CD14-positive monocyte (primary cell): ENCODE measurements around the gene PKP4. TPM values are rescaled to one million over a fixed set of nuclear protein-coding genes. Genes with fewer than 3 reads are reported as not detected.

ENCODE experiments used
- DNase-seq, 3 donors: peaks; one replicate each; pipeline ENCODE4 v3.0.0-alpha.2; 2011 to 2022
- H2AFZ ChIP-seq: 2 replicates; pipeline ENCODE4 v1.6.0; 2012; ENCODE audit warnings: mild to moderate bottlenecking, low read depth, low read length, inconsistent platforms; ENCODE audit not compliant: insufficient read depth, poor library complexity, severe bottlenecking
- H3K27ac ChIP-seq, 2 donors: 1 replicate in 1 of 2; 2 replicates in 1 of 2; pipeline ENCODE4 v1.5.1; 2012 to 2013; ENCODE audit warnings: low read length in 2 of 2, control low read depth in 1 of 2, inconsistent platforms in 1 of 2, low read depth in 1 of 2, mild to moderate bottlenecking in 1 of 2
- H3K27me3 ChIP-seq, 2 donors: one replicate each; pipeline versions ENCODE4 v1.6.0 to v1.6.1; 2011 to 2013; ENCODE audit warnings: low read length in 2 of 2; ENCODE audit not compliant: control insufficient read depth in 2 of 2, insufficient read depth in 2 of 2
- H3K36me3 ChIP-seq, 2 donors: replicated peaks in 1 of 2; 1 replicate in 1 of 2; 2 replicates in 1 of 2; pipeline versions ENCODE4 v1.5.1 to v1.6.1; 2012 to 2013; ENCODE audit warnings: low read length in 2 of 2, control low read depth in 1 of 2, inconsistent platforms in 1 of 2, mild to moderate bottlenecking in 1 of 2; ENCODE audit not compliant: insufficient read depth in 2 of 2, control insufficient read depth in 1 of 2
- H3K4me1 ChIP-seq, 2 donors: 1 replicate in 1 of 2; 2 replicates in 1 of 2; pipeline versions ENCODE4 v1.5.1 to v1.6.1; 2012 to 2013; ENCODE audit warnings: low read length in 2 of 2, control low read depth in 1 of 2, inconsistent platforms in 1 of 2, mild to moderate bottlenecking in 1 of 2, moderate library complexity in 1 of 2; ENCODE audit not compliant: insufficient read depth in 2 of 2, control insufficient read depth in 1 of 2
- H3K4me2 ChIP-seq: replicated peaks from 2 replicates; pipeline ENCODE3; 2012; ENCODE audit warnings: low read length, moderate library complexity, mild to moderate bottlenecking; ENCODE audit not compliant: poor library complexity, severe bottlenecking; ENCODE audit errors: extremely low read depth
- H3K4me3 ChIP-seq, 3 experiments: fragments of 200-600 bp in 1 of 3; sonication (generic) in 1 of 3; replicated peaks in 1 of 3; 1 replicate in 2 of 3; 2 replicates in 1 of 3; pipeline ENCODE4 v1.5.1; 2011 to 2013; ENCODE audit warnings: low read length in 3 of 3, mild to moderate bottlenecking in 3 of 3, control low read depth in 2 of 3, low read depth in 2 of 3, inconsistent platforms in 1 of 3, moderate library complexity in 1 of 3
- H3K79me2 ChIP-seq: 2 replicates; pipeline ENCODE4 v1.6.0; 2012; ENCODE audit warnings: mild to moderate bottlenecking, control low read depth, inconsistent platforms, low read length, moderate library complexity; ENCODE audit not compliant: insufficient read depth
- H3K9ac ChIP-seq: 2 replicates; pipeline ENCODE4 v1.6.0; 2017; ENCODE audit warnings: low read length, mild to moderate bottlenecking; ENCODE audit not compliant: insufficient read depth, poor library complexity, severe bottlenecking
- H3K9me3 ChIP-seq, 2 donors: replicated peaks in 1 of 2; 1 replicate in 1 of 2; 2 replicates in 1 of 2; pipeline versions ENCODE4 v1.5.1 to v1.6.1; 2012 to 2013; ENCODE audit warnings: low read length in 2 of 2, control low read depth in 1 of 2; ENCODE audit not compliant: control insufficient read depth in 1 of 2, insufficient read depth in 1 of 2
- H4K20me1 ChIP-seq: 2 replicates; pipeline ENCODE4 v1.6.0; 2012; ENCODE audit warnings: mild to moderate bottlenecking, low read length, control low read depth, moderate library complexity; ENCODE audit not compliant: insufficient read depth
- H3K27ac Mint-ChIP-seq, 7 donors: one replicate each; pipeline ENCODE4 v1.8.0; 2020; ENCODE audit warnings: mild to moderate bottlenecking in 7 of 7, mixed read lengths in 7 of 7, moderate library complexity in 6 of 7, inconsistent platforms in 2 of 7
- H3K27me3 Mint-ChIP-seq, 3 donors: one replicate each; pipeline ENCODE4 v1.8.0; 2021 to 2022; ENCODE audit warnings: low read depth in 3 of 3, mild to moderate bottlenecking in 3 of 3, mixed read lengths in 3 of 3, moderate library complexity in 3 of 3, inconsistent platforms in 1 of 3
- H3K36me3 Mint-ChIP-seq, 2 donors: one replicate each; pipeline ENCODE4 v1.8.0; 2020; ENCODE audit warnings: mixed read lengths in 2 of 2, inconsistent platforms in 1 of 2, mild to moderate bottlenecking in 1 of 2
- H3K4me1 Mint-ChIP-seq: one replicate; pipeline ENCODE4 v1.8.0; 2020; ENCODE audit warnings: mild to moderate bottlenecking, mixed read lengths
- H3K4me3 Mint-ChIP-seq, 2 donors: one replicate each; pipeline ENCODE4 v1.8.0; 2020; ENCODE audit warnings: mild to moderate bottlenecking in 2 of 2, mixed read lengths in 2 of 2, moderate library complexity in 1 of 2
- H3K9me3 Mint-ChIP-seq, 7 donors: one replicate each; pipeline ENCODE4 v1.8.0; 2020 to 2022; ENCODE audit warnings: mixed read lengths in 7 of 7, mild to moderate bottlenecking in 6 of 7, moderate library complexity in 6 of 7, inconsistent platforms in 2 of 7
- WGBS: methylation state at CpG from one replicate; pipeline ENCODE4 v1.1.5; 2013; ENCODE audit warnings: missing lambda C conversion rate; ENCODE audit not compliant: insufficient coverage; 5-methylcytosine and 5-hydroxymethylcytosine counted together
- intact Hi-C, 2 donors: fragments of 100-400 bp; cut with micrococcal nuclease; formaldehyde crosslinking; loops; one replicate each; pipeline versions ENCODE4 v1.15.0 to v1.15.1; 2023
- polyA plus RNA-seq, 3 donors: library from polyadenylated mRNA; depleted of rRNA in 1 of 3; unstranded in 2 of 3; stranded (reverse) in 1 of 3; fragments of 300-500 nt in 2 of 3; fragments of >200 nt in 1 of 3; fragmentation: Illumina TruSeq in 2 of 3; gene quantifications; 1 replicate in 2 of 3; 2 replicates in 1 of 3; pipeline ENCODE4 v1.2.3, GENCODE V29; 2012 to 2021
- TF ChIP-seq, protein P1 (sequence below): fragments of 200-600 bp; IDR thresholded peaks from one replicate; pipeline ENCODE4 v1.8.0; 2022; ENCODE audit warnings: antibody characterized with exemption, mild to moderate bottlenecking

The PKP4 gene
- polyA plus RNA-seq, 3 donors, result 0.33 to 9.4 (median 0.73) TPM

DNA sequence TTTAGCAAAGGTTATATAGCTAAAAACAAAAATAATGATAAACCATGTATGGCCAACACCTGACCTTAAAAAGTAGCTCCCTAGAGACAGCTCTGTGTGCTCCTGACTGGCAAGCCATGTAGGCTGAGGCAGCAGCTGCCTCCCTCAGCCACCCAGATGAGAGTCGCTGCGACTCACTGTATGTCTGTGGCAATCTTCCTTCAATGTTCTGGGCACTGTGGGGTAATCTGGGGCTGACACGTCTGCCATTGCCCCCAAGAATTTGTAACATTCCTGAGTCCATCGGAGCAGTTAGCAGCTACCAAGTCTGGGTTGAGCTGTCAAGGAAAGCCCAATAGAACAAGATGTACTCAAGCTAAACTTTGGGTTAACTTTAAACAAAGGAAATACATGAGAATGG, 232.0 kb downstream of the PKP4 start:
- H3K4me3 ChIP-seq, result no peak overlapping the region
- no peak overlapping the region for H3K9ac ChIP-seq
- H3K79me2 ChIP-seq, result no peaks in the 10 kb centered on the region
- H3K4me2 ChIP-seq, result no peak overlapping the region
- H3K27me3 ChIP-seq, result no peaks in the 10 kb centered on the region
- Mint-ChIP-seq H3K4me3 (no peak overlapping the region), H3K4me1 (no peaks in the 10 kb centered on the region), H3K27ac (no peak overlapping the region), H3K27me3 (peaks cover 0 to 3% (median 0%) of the 10 kb centered on the region in 3 donors), H3K9me3 (no peaks in the 10 kb centered on the region), H3K36me3 (no peaks in the 10 kb centered on the region)
- no peak overlapping the region for H3K27ac ChIP-seq
- no peaks in the 10 kb centered on the region for H4K20me1 ChIP-seq
- intact Hi-C loops, result no loop called here
- TF ChIP-seq, protein P1, sequence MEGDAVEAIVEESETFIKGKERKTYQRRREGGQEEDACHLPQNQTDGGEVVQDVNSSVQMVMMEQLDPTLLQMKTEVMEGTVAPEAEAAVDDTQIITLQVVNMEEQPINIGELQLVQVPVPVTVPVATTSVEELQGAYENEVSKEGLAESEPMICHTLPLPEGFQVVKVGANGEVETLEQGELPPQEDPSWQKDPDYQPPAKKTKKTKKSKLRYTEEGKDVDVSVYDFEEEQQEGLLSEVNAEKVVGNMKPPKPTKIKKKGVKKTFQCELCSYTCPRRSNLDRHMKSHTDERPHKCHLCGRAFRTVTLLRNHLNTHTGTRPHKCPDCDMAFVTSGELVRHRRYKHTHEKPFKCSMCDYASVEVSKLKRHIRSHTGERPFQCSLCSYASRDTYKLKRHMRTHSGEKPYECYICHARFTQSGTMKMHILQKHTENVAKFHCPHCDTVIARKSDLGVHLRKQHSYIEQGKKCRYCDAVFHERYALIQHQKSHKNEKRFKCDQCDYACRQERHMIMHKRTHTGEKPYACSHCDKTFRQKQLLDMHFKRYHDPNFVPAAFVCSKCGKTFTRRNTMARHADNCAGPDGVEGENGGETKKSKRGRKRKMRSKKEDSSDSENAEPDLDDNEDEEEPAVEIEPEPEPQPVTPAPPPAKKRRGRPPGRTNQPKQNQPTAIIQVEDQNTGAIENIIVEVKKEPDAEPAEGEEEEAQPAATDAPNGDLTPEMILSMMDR, result no peak
- no peaks in the 10 kb centered on the region for H3K36me3 ChIP-seq
- no peaks in the 10 kb centered on the region for H3K9me3 ChIP-seq
- no peak overlapping the region for H2AFZ ChIP-seq
- no peaks in the 10 kb centered on the region for H3K4me1 ChIP-seq
- no peak for DNase-seq
- 60% methylated on average over 1 of the region's 4 CpGs for WGBS

- Histone ChIP-seq H3K27me3 (no peaks in the 10 kb centered on the region), H3K9ac (no peak overlapping the region), H3K27ac (no peak overlapping the region), H3K36me3 (no peaks in the 10 kb centered on the region), H3K9me3 (no peaks in the 10 kb centered on the region), H3K79me2 (no peaks in the 10 kb centered on the region), H3K4me3 (no peak overlapping the region), H3K4me2 (no peak overlapping the region), H3K4me1 (no peaks in the 10 kb centered on the region), H4K20me1 (no peaks in the 10 kb centered on the region), H2AFZ (no peak overlapping the region)
- H3K4me1 Mint-ChIP-seq, result no peaks in the 10 kb centered on the region
- H3K4me3 Mint-ChIP-seq, result no peak overlapping the region
- no peak overlapping the region for H3K27ac Mint-ChIP-seq
- intact Hi-C loops, result no loop called here
- 93% methylated on average over 5 of the region's 5 CpGs for WGBS
- TF ChIP-seq, protein P1, result no peak
- no peaks in the 10 kb centered on the region for H3K36me3 Mint-ChIP-seq
- no peaks in the 10 kb centered on the region for H3K9me3 Mint-ChIP-seq
- no peak for DNase-seq
- peaks cover 0 to 3% (median 0%) of the 10 kb centered on the region in 3 donors for H3K27me3 Mint-ChIP-seq
These were observed 232.6 kb downstream of the PKP4 start for GRCh38 chr2:158689391-158689790.
